Activated CD4-positive, alpha-beta T cell treated with anti-CD3 and anti-CD28 coated beads for 36 hours (primary cell): ENCODE results near the gene PIPOX. TPM values are rescaled to one million over a fixed set of nuclear protein-coding genes. Genes with fewer than 3 reads are reported as not detected.

Experiments
- ATAC-seq: fragments of 200-7000 bp; cut with Tn5 transposase; one replicate; pipeline ENCODE4 v1.10.0; 2021; ENCODE audit warnings: mild to moderate bottlenecking, moderate library complexity
- CTCF ChIA-PET: fragments of 350-600 bp; sonication (Branson Sonifier 250); formaldehyde crosslinking; loops from one replicate; lab custom pipeline; 2021; ENCODE audit warnings: antibody characterized with exemption; lab: Charles Lee
- POLR2A ChIA-PET: fragments of 350-600 bp; sonication (Branson Sonifier 250); formaldehyde crosslinking; loops from one replicate; lab custom pipeline; 2021; ENCODE audit warnings: antibody characterized with exemption, inconsistent platforms; lab: Charles Lee
- DNase-seq: peaks from one replicate; pipeline ENCODE4 v3.0.0-alpha.2; 2020
- H3K27ac Mint-ChIP-seq: one replicate; pipeline ENCODE4 v1.8.0; 2021; ENCODE audit warnings: mixed read lengths
- H3K27me3 Mint-ChIP-seq: one replicate; pipeline ENCODE4 v1.8.0; 2021; ENCODE audit warnings: mixed read lengths
- H3K36me3 Mint-ChIP-seq: one replicate; pipeline ENCODE4 v1.8.0; 2021; ENCODE audit warnings: low read depth, mixed read lengths
- H3K4me1 Mint-ChIP-seq: one replicate; pipeline ENCODE4 v1.8.0; 2021; ENCODE audit warnings: mixed read lengths
- H3K4me3 Mint-ChIP-seq: one replicate; pipeline ENCODE4 v1.8.0; 2021; ENCODE audit warnings: mild to moderate bottlenecking, moderate library complexity, mixed read lengths
- H3K9me3 Mint-ChIP-seq: one replicate; pipeline ENCODE4 v1.8.0; 2021; ENCODE audit warnings: low read depth, mixed read lengths
- intact Hi-C, 2 experiments: fragments of 100-400 bp; cut with DNase I in 1 of 2; cut with micrococcal nuclease in 1 of 2; formaldehyde crosslinking; loops; one replicate each; pipeline versions ENCODE4 v1.14.2 to v1.15.1; 2022 to 2024; cut with DNase I, micrococcal nuclease
- total RNA-seq, 2 experiments: library from RNA; stranded (reverse); gene quantifications; one replicate each; pipeline ENCODE4 v1.2.3, GENCODE V29; 2021

The PIPOX gene
- total RNA-seq, 2 experiments from 2014 or later, result 1.8 to 2.1 TPM

DNA sequence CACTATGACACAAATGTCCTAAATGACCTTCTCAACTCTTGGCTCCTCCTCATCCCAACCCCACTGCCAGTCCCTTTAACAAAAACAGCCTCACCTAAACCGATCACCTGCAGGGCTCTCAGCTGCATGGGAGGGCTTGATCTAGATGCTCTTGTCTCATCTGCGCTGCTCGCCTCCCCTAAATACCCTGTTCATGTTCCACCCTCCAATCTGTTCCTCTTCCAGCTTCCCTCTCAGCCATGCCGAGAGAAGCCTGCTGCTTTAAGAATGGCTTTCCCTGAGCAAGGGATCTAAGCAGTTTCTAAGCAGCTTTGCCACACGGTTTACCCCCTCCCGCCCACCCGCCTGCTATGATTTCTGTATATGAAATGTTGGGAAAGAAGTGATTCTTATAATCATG, 23.7 kb downstream of the PIPOX start:
- CTCF ChIA-PET, result interaction anchor here (1.6 kb wide), 1 partner anchor 101 kb away, joined by 9 read pairs; no protein-coding TSS in a partner anchor
- no peak overlapping the region for H3K27ac Mint-ChIP-seq
- POLR2A ChIA-PET, result no interaction called here
- H3K4me1 Mint-ChIP-seq, result no peaks in the 10 kb centered on the region
- H3K36me3 Mint-ChIP-seq, result no peaks in the 10 kb centered on the region
- no peak for ATAC-seq
- H3K27me3 Mint-ChIP-seq, result no peaks in the 10 kb centered on the region
- intact Hi-C loops, result no loop called here
- DNase-seq, result no peak
- no peaks in the 10 kb centered on the region for H3K9me3 Mint-ChIP-seq
- no peak overlapping the region for H3K4me3 Mint-ChIP-seq

DNA sequence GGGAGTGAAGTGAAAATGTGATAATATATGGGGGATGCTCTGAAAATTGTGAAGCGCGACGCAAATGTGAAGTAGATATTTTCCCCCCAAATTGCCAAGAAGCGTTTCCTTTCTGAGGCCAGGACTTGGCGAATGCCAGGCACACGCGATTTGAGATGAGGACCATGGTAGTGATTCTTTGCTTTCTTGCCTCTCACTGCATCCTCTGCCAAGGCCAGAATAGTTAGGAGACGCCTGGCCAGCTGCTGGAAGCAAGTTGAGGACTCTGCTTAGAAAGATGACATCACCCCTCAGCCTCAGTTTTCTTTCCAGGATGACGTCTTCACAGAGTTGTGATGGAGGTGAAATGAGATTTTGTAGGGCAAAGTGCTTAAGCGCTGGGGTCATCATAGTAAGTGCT, 25.9 kb downstream of the PIPOX start:
- Mint-ChIP-seq H3K4me1 (no peaks in the 10 kb centered on the region), H3K36me3 (no peaks in the 10 kb centered on the region), H3K27me3 (no peaks in the 10 kb centered on the region), H3K4me3 (no peak overlapping the region), H3K9me3 (no peaks in the 10 kb centered on the region), H3K27ac (no peak overlapping the region)
- POLR2A ChIA-PET, result no interaction called here
- DNase-seq (no peak), ATAC-seq (no peak)
- CTCF ChIA-PET, result no interaction called here
- intact Hi-C loops, result no loop called here

GRCh38 chr17:29069526-29070041, 26.6 kb downstream of the PIPOX start:
- H3K27me3 Mint-ChIP-seq, result no peaks in the 10 kb centered on the region
- no peaks in the 10 kb centered on the region for H3K36me3 Mint-ChIP-seq
- no peaks in the 10 kb centered on the region for H3K9me3 Mint-ChIP-seq
- H3K27ac Mint-ChIP-seq, result no peak overlapping the region
- ATAC-seq (no peak), DNase-seq (no peak)
- H3K4me3 Mint-ChIP-seq, result no peak overlapping the region
- CTCF ChIA-PET, result interaction anchor here (1.0 kb wide), 1 partner anchor 9 kb away, joined by 3 read pairs; no protein-coding TSS in a partner anchor
- intact Hi-C loops, result no loop called here
- no peaks in the 10 kb centered on the region for H3K4me1 Mint-ChIP-seq
- POLR2A ChIA-PET, result no interaction called here

GRCh38 chr17:29070308-29070707, 27.4 kb downstream of the PIPOX start:
- Mint-ChIP-seq H3K4me3 (no peak overlapping the region), H3K36me3 (no peaks in the 10 kb centered on the region), H3K27me3 (no peaks in the 10 kb centered on the region), H3K27ac (no peak overlapping the region), H3K9me3 (no peaks in the 10 kb centered on the region), H3K4me1 (no peaks in the 10 kb centered on the region)
- ChIA-PET POLR2A (no interaction called here), CTCF (interaction anchor here (1.0 kb wide), 1 partner anchor 10 kb away, joined by 3 read pairs; no protein-coding TSS in a partner anchor)
- no peak for DNase-seq
- ATAC-seq, result no peak
- intact Hi-C loops, result no loop called here

- H3K27me3 Mint-ChIP-seq, result no peaks in the 10 kb centered on the region
- no peak overlapping the region for H3K4me3 Mint-ChIP-seq
- ChIA-PET CTCF (interaction anchor here (1.0 kb wide), 2 partner anchors 11 to 106 kb away, joined by 3 read pairs; no protein-coding TSS in a partner anchor), POLR2A (no interaction called here)
- intact Hi-C loops, result no loop called here
- ATAC-seq (no peak), DNase-seq (no peak)
- no peak overlapping the region for H3K27ac Mint-ChIP-seq
- no peaks in the 10 kb centered on the region for H3K4me1 Mint-ChIP-seq
- no peaks in the 10 kb centered on the region for H3K9me3 Mint-ChIP-seq
- H3K36me3 Mint-ChIP-seq, result no peaks in the 10 kb centered on the region
These were observed 27.8 kb downstream of the PIPOX start for GRCh38 chr17:29070781-29071180.

DNA sequence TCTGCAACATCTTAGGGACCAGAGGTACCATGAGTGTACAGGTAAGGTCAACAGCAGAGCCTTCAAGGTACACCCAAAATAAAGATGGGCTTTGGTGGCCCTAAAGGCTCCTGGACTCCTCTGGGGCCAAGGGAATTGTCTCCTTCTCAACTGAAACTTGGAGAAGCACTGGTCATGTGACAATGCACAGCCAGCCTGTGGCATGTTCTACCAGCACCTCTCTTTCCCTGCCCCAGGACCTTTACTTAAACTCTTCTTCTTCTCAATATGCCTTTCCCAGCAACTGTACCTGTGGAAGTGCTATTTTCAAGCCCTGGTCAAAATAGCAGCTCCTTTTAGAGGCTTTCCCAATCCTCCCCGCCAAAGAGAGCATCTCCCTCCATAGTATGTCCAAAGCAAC, 28.4 kb downstream of the PIPOX start:
- ATAC-seq (no peak), DNase-seq (no peak)
- H3K4me3 Mint-ChIP-seq, result no peak overlapping the region
- no peak overlapping the region for H3K27ac Mint-ChIP-seq
- CTCF ChIA-PET, result interaction anchor here (0.8 to 2.2 kb wide), 4 partner anchors 20 to 106 kb away, joined by 3 to 6 read pairs (median 4); no protein-coding TSS in a partner anchor
- intact Hi-C loops, result no loop called here
- POLR2A ChIA-PET, result interaction anchor here (0.6 kb wide), 1 partner anchor 200 kb away, joined by 6 read pairs; no protein-coding TSS in a partner anchor
- H3K4me1 Mint-ChIP-seq, result no peaks in the 10 kb centered on the region
- H3K27me3 Mint-ChIP-seq, result no peaks in the 10 kb centered on the region
- H3K9me3 Mint-ChIP-seq, result no peaks in the 10 kb centered on the region
- H3K36me3 Mint-ChIP-seq, result no peaks in the 10 kb centered on the region

- Mint-ChIP-seq H3K4me1 (no peaks in the 10 kb centered on the region), H3K27ac (no peak overlapping the region), H3K4me3 (no peak overlapping the region), H3K36me3 (no peaks in the 10 kb centered on the region), H3K27me3 (no peaks in the 10 kb centered on the region), H3K9me3 (no peaks in the 10 kb centered on the region)
- ChIA-PET CTCF (interaction anchor here (0.8 to 2.2 kb wide), 3 partner anchors 18 to 107 kb away, joined by 3 to 6 read pairs (median 5); no protein-coding TSS in a partner anchor), POLR2A (interaction anchor here (0.7 kb wide), 1 partner anchor 21 kb away, joined by 3 read pairs; no protein-coding TSS in a partner anchor)
- DNase-seq (no peak), ATAC-seq (no peak)
- intact Hi-C loops, result no loop called here
These were observed 30.1 kb downstream of the PIPOX start for GRCh38 chr17:29073045-29073444.

DNA sequence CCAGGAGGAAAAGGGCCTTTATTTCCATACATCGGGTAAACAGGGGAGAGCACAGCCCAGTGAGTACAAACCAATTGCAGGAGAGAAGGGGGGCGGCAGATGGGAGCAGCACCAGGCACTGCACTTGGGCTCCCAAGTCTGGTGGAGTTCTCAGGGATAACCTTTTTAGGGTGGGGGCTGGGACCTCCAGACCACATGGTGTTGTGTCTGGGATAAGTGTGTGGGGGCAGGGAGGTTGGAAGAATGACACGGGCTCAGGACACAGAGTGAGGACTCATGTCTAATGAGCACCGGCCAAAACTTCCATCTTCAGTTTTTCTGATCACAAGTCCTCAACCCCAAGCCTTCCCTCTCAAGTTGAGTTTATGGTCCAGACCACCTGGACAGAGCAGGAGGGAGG, 30.6 kb downstream of the PIPOX start:
- ChIA-PET POLR2A (no interaction called here), CTCF (interaction anchor here (0.6 to 2.2 kb wide), 2 partner anchors 17 to 21 kb away, joined by 3 to 6 read pairs; no protein-coding TSS in a partner anchor)
- Mint-ChIP-seq H3K27ac (no peak overlapping the region), H3K27me3 (no peaks in the 10 kb centered on the region), H3K9me3 (no peaks in the 10 kb centered on the region), H3K36me3 (no peaks in the 10 kb centered on the region), H3K4me3 (no peak overlapping the region), H3K4me1 (no peaks in the 10 kb centered on the region)
- ATAC-seq, result no peak
- no peak for DNase-seq
- intact Hi-C loops, result no loop called here

DNA sequence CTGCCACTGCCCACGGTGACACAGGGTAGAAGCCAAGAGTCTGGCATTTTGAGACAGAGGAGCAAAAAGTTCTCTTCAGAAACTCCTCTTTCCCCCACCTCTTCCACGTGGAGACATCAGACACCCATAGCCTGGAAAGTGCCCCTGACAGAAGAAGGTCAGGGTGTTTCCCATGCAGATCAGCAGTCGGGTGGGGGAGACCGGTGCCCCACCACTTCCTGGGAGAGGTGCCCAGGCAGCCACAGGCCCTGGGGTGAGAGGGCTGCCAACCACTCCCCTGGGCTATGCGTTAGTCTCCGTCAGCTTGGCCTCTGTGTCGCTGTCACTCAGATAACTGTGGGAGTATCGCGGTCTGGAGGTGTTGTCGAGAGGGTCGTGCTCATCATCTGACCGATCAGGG, 31.5 kb downstream of the PIPOX start:
- intact Hi-C loops, result no loop called here
- Mint-ChIP-seq H3K4me1 (no peaks in the 10 kb centered on the region), H3K27me3 (no peaks in the 10 kb centered on the region), H3K9me3 (no peaks in the 10 kb centered on the region), H3K36me3 (no peaks in the 10 kb centered on the region), H3K27ac (no peak overlapping the region), H3K4me3 (no peak overlapping the region)
- ATAC-seq (no peak), DNase-seq (no peak)
- POLR2A ChIA-PET, result no interaction called here
- CTCF ChIA-PET, result interaction anchor here (0.8 to 1.4 kb wide), 2 partner anchors 10 to 42 kb away, joined by 3 to 7 read pairs; no protein-coding TSS in a partner anchor

- intact Hi-C loops, result no loop called here
- Mint-ChIP-seq H3K9me3 (no peaks in the 10 kb centered on the region), H3K27ac (no peak overlapping the region), H3K27me3 (no peaks in the 10 kb centered on the region), H3K4me3 (no peak overlapping the region), H3K36me3 (peaks cover 6% of the 10 kb centered on the region), H3K4me1 (no peaks in the 10 kb centered on the region)
- CTCF ChIA-PET, result interaction anchor here (1.2 kb wide), 1 partner anchor 144 kb away, joined by 3 read pairs; no protein-coding TSS in a partner anchor
- ATAC-seq (no peak), DNase-seq (no peak)
- POLR2A ChIA-PET, result no interaction called here
These were observed 33.1 kb downstream of the PIPOX start for GRCh38 chr17:29076087-29076486.

- no peak overlapping the region for H3K27ac Mint-ChIP-seq
- peaks cover 6% of the 10 kb centered on the region for H3K36me3 Mint-ChIP-seq
- no peaks in the 10 kb centered on the region for H3K27me3 Mint-ChIP-seq
- ChIA-PET POLR2A (no interaction called here), CTCF (interaction anchor here (0.9 to 1.2 kb wide), 2 partner anchors 40 to 143 kb away, joined by 3 to 5 read pairs; no protein-coding TSS in a partner anchor)
- no peaks in the 10 kb centered on the region for H3K9me3 Mint-ChIP-seq
- H3K4me1 Mint-ChIP-seq, result no peaks in the 10 kb centered on the region
- H3K4me3 Mint-ChIP-seq, result no peak overlapping the region
- no peak for ATAC-seq
- DNase-seq, result no peak
- intact Hi-C loops, result no loop called here
These were observed 33.8 kb downstream of the PIPOX start for GRCh38 chr17:29076722-29077121.

DNA sequence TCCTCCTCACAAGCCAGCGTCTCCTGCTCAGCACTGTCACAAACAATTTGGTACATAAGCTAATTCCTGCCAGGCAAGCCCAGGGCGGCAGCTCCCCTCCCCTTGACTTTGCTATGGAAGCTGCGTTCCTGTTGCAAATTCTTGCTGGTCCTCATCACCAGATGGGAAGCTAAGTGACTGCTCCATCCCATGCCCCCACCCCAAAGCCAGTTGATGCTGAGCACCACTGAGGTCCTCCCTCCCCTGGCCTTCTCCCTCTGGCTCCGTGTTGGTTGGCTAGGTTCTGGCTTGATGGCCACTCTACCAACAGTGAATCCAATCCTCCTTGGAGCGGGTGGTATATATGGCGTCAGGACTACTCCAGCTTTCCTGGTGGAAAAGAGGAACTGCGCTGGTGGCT, 34.4 kb downstream of the PIPOX start:
- H3K9me3 Mint-ChIP-seq, result no peaks in the 10 kb centered on the region
- intact Hi-C loops, result no loop called here
- H3K27me3 Mint-ChIP-seq, result no peaks in the 10 kb centered on the region
- ChIA-PET POLR2A (no interaction called here), CTCF (interaction anchor here (0.9 kb wide), 1 partner anchor 40 kb away, joined by 5 read pairs; no protein-coding TSS in a partner anchor)
- no peak overlapping the region for H3K27ac Mint-ChIP-seq
- no peak for ATAC-seq
- no peak for DNase-seq
- H3K4me1 Mint-ChIP-seq, result no peaks in the 10 kb centered on the region
- no peak overlapping the region for H3K4me3 Mint-ChIP-seq
- H3K36me3 Mint-ChIP-seq, result peaks cover 6% of the 10 kb centered on the region
